Endothelial cell of umbilical vein (primary cell): ENCODE results near the gene MCC. TPM values are rescaled to one million over a fixed set of nuclear protein-coding genes. Genes with fewer than 3 reads are reported as not detected.
A peak's percentile ranks its signal among the peaks of the same experiment; 100 is the strongest.

Source experiments
- BruUV-seq: library from RNA; stranded (reverse); fragments of 400-500 nt; replicated peaks from 2 replicates; lab custom pipeline; 2021; lab: Mats Ljungman, UMichigan
- CTCF ChIA-PET: fragments of 300-600, 350-600 bp; sonication (Branson Sonifier 250); formaldehyde crosslinking; loops from one replicate; lab custom pipeline; 2021; ENCODE audit warnings: antibody characterized with exemption, inconsistent platforms; lab: Charles Lee
- POLR2A ChIA-PET: fragments of 300-600, 350-600 bp; sonication (Branson Sonifier 250); formaldehyde crosslinking; loops from one replicate; lab custom pipeline; 2021; ENCODE audit warnings: antibody characterized with exemption, inconsistent platforms; lab: Charles Lee
- DNase-seq: peaks from one replicate; pipeline ENCODE4 v3.0.0-alpha.2; 2011; ENCODE audit warnings: low read depth, low spot score
- FAIRE-seq: peaks from 2 replicates; lab custom pipeline; 2011; peaks lifted over from hg19 to GRCh38; lab: Jason Lieb, UNC
- H2AFZ ChIP-seq: 2 replicates; pipeline ENCODE4 v1.6.0; 2012; ENCODE audit warnings: low read depth, low read length, control low read depth, inconsistent platforms
- H3K27ac ChIP-seq: 2 replicates; pipeline ENCODE4 v1.5.1; 2011; ENCODE audit warnings: low read depth, mild to moderate bottlenecking, control low read depth, low read length, moderate library complexity; ENCODE audit not compliant: insufficient read depth
- H3K27me3 ChIP-seq, 2 experiments: 2 replicates each; pipeline versions ENCODE4 v1.6.0 to v1.6.1; 2011; ENCODE audit warnings: low read length in 2 of 2, mixed read lengths in 1 of 2; ENCODE audit not compliant: control insufficient read depth in 2 of 2, insufficient read depth in 2 of 2
- H3K36me3 ChIP-seq, 2 experiments: 2 replicates in 1 of 2; 3 replicates in 1 of 2; pipeline ENCODE4 v1.5.1; 2011; ENCODE audit warnings: low read length in 2 of 2, mild to moderate bottlenecking in 1 of 2, moderate library complexity in 1 of 2; ENCODE audit not compliant: control insufficient read depth in 2 of 2, insufficient read depth in 2 of 2; ENCODE audit errors: extremely low read depth in 1 of 2
- H3K4me1 ChIP-seq: 3 replicates; pipeline ENCODE4 v1.5.1; 2011; ENCODE audit warnings: mild to moderate bottlenecking, low read length; ENCODE audit not compliant: control insufficient read depth, insufficient read depth; ENCODE audit errors: extremely low read depth
- H3K4me2 ChIP-seq: 2 replicates; pipeline ENCODE4 v1.6.1; 2011; ENCODE audit warnings: low read length, control low read depth, mixed read lengths; ENCODE audit not compliant: insufficient read depth
- H3K4me3 ChIP-seq, 3 experiments: fragments of 200-600 bp in 1 of 3; sonication (generic), shearing (Covaris generic) in 1 of 3; replicated peaks in 1 of 3; 2 replicates each; pipeline ENCODE4 v1.5.1; 2011 to 2016; ENCODE audit warnings: control low read depth in 3 of 3, low read length in 3 of 3, mild to moderate bottlenecking in 2 of 3, inconsistent platforms in 1 of 3, low read depth in 1 of 3, moderate library complexity in 1 of 3; ENCODE audit not compliant: insufficient read depth in 1 of 3
- H3K79me2 ChIP-seq: 2 replicates; pipeline ENCODE4 v1.6.0; 2012; ENCODE audit warnings: low read length, inconsistent platforms; ENCODE audit not compliant: control insufficient read depth, insufficient read depth
- H3K9ac ChIP-seq: replicated peaks from 2 replicates; pipeline ENCODE3; 2011; ENCODE audit warnings: low read length, control low read depth; ENCODE audit not compliant: insufficient read depth; ENCODE audit errors: extremely low read depth
- H3K9me1 ChIP-seq: replicated peaks from 3 replicates; pipeline ENCODE4 v1.6.0; 2011; ENCODE audit warnings: mild to moderate bottlenecking, low read length; ENCODE audit not compliant: control insufficient read depth, insufficient read depth; ENCODE audit errors: extremely low read depth
- H3K9me3 ChIP-seq: replicated peaks from 2 replicates; pipeline ENCODE4 v1.5.1; 2012; ENCODE audit warnings: low read length, inconsistent platforms; ENCODE audit not compliant: control insufficient read depth, insufficient read depth
- H4K20me1 ChIP-seq: replicated peaks from 2 replicates; pipeline ENCODE3; 2011; ENCODE audit warnings: mild to moderate bottlenecking, low read length; ENCODE audit not compliant: control insufficient read depth, insufficient read depth; ENCODE audit errors: extremely low read depth
- CTCF ChIP-seq, 2 donors: IDR thresholded peaks; 1 replicate in 1 of 2; 2 replicates in 1 of 2; pipeline ENCODE4 v1.5.1; 2011; ENCODE audit warnings: low read length in 2 of 2, mild to moderate bottlenecking in 2 of 2, moderate library complexity in 2 of 2, control low read depth in 1 of 2, inconsistent platforms in 1 of 2, low read depth in 1 of 2; ENCODE audit not compliant: insufficient read depth in 1 of 2; ENCODE audit errors: extremely low read depth in 1 of 2
- EZH2 ChIP-seq: IDR thresholded peaks from 2 replicates; pipeline ENCODE4 v1.6.1; 2012; ENCODE audit warnings: borderline replicate concordance, low read depth, mild to moderate bottlenecking, moderate library complexity, low read length, inconsistent platforms; ENCODE audit not compliant: severe bottlenecking
- JUN ChIP-seq: IDR thresholded peaks from 2 replicates; pipeline ENCODE4 v1.6.1; 2011; ENCODE audit warnings: borderline replicate concordance, low read depth; ENCODE audit not compliant: insufficient read length, insufficient read depth
- MYC ChIP-seq: IDR thresholded peaks from one replicate; pipeline ENCODE4 v1.6.1; 2011; ENCODE audit warnings: mild to moderate bottlenecking, low read depth, low read length
- POLR2A ChIP-seq: IDR thresholded peaks from 2 replicates; pipeline ENCODE4 v1.6.1; 2012; ENCODE audit warnings: low read depth, mild to moderate bottlenecking, control low read depth, low read length
- POLR2AphosphoS5 ChIP-seq: IDR thresholded peaks from 2 replicates; pipeline ENCODE4 v1.6.1; 2012; ENCODE audit warnings: low read depth, mild to moderate bottlenecking, control low read depth, low read length, moderate library complexity; ENCODE audit not compliant: insufficient read depth
- dilution Hi-C: fragments of 300-500 bp; cut with MboI; formaldehyde crosslinking; loops from one replicate; pipeline ENCODE4 v1.15.0; 2019; ENCODE audit warnings: low sequenced_read_pairs; ENCODE audit not compliant: extremely low pct_ligation_motif_present
- intact Hi-C: fragments of 100-400 bp; cut with micrococcal nuclease; formaldehyde crosslinking; loops from one replicate; pipeline ENCODE4 v1.10.0; 2022
- polyA plus RNA-seq, 4 experiments: library from polyadenylated mRNA; depleted of rRNA in 3 of 4; stranded (reverse) in 3 of 4; unstranded in 1 of 4; fragments of >200 nt; gene quantifications; 2 replicates each; pipeline versions ENCODE4 v1.2.1 to v1.2.3, GENCODE V29; 2011 to 2012; ENCODE audit warnings: missing spikeins in 1 of 4
- total RNA-seq: library from RNA; stranded (reverse); gene quantifications from 2 replicates; pipeline ENCODE4 v1.2.3, GENCODE V29; 2021

The MCC gene
- total and polyA plus RNA-seq, 2 donors (not counting 3 experiments of a cell fraction or from before 2014, with no cell fraction given): 6.9 to 27.5 TPM

- CTCF ChIA-PET: interaction anchor here (0.6 to 1.9 kb wide), 4 partner anchors 10 to 216 kb away, joined by 3 to 6 read pairs (median 3); no protein-coding TSS in a partner anchor
- dilution Hi-C loops: no loop called here
- H3K4me2 ChIP-seq: no peak overlapping the region
- H3K9ac ChIP-seq: no peak overlapping the region
- FAIRE-seq: peak; percentile 80
- H3K9me3 ChIP-seq: no peaks in the 10 kb centered on the region
- no peaks in the 10 kb centered on the region for H3K9me1 ChIP-seq
- TF ChIP-seq EZH2 (no peak), JUN (no peak), POLR2AphosphoS5 (no peak), POLR2A (no peak), CTCF (IDR thresholded peaks at IDR 0.05; ENCODE audit: extremely low read depth in 1 of 2, insufficient read depth in 1 of 2, low read depth in 1 of 2, low read length in 2 of 2) (no peak), MYC (no peak)
- no peaks in the 10 kb centered on the region for H3K27me3 ChIP-seq
- peaks cover 2% of the 10 kb centered on the region for H3K4me1 ChIP-seq
- no peaks in the 10 kb centered on the region for H3K79me2 ChIP-seq
- POLR2A ChIA-PET: no interaction called here
- no peak overlapping the region for H3K4me3 ChIP-seq
- H4K20me1 ChIP-seq: no peaks in the 10 kb centered on the region
- DNase-seq: peak; percentile 88
- no peaks in the 10 kb centered on the region for H3K36me3 ChIP-seq
- H2AFZ ChIP-seq: no peak overlapping the region
- no peak overlapping the region for H3K27ac ChIP-seq
- intact Hi-C loops: no loop called here
- BruUV-seq: no TSS peak
These were observed 275.9 kb downstream of the MCC start for GRCh38 chr5:113212244-113212920.
